HG02571 (cell line): ENCODE results near the gene RTN3.
A peak's percentile ranks its signal among the peaks of the same experiment; 100 is the strongest.
"Not testable (repeated sequence)": the region's sequence is repeated elsewhere in the genome, so short reads cannot be mapped to it uniquely, and the experiment has no call there.

Experiments
- ATAC-seq: cut with Tn5 transposase; IDR thresholded peaks from one replicate; pipeline ENCODE4 v1.9.1; 2021; ENCODE audit warnings: mild to moderate bottlenecking, moderate library complexity; ENCODE audit not compliant: unreplicated experiment

Gene RTN3

DNA sequence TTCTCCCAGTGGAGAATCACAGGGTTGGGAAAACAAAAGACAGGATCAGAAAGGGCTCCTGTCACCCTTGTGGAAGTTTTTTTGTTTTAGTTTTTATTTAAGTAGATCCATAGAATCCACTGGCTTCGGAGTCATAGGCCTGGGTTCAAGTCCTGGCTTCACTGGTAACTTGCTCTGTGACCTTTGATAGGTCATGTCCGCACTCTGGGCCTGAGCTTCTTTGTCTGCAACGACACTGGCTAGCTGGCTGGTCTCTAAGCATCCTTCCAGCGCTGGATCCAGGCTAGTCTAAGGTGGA lies 85.9 kb downstream of the RTN3 start:
- ATAC-seq: no peak

DNA sequence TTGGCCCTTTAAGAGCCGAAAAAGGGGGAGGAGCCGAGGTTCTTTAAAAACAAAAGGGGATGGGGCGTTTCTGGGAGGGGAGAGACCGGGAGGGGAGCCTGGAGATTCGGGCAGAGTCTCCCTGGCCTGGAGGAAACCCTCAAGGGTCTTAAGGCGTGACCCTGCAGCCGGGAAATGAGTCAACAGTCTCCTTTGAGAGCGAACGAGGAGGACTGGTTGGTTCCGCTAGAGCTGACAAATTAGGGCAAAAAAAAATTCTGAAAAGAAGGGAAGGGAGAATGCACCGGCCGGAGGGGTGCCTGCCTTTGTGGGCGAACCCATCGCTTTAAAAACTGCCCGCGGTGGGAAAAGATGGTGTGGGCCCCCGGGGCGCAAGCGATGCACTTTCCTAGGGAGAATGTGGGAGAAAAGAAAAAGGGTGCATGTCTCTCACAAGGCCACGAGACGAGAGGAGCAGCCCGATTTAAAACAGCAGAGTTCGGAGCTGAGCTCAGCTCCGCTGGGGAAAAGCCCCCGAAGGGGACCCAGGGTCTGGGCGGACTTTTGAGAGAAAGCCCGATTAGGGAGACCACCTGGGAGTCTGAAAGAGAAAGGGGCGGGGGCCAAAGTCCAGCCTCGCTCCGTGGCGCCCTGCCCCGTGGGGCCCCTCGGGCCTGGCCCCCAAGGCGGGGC lies 86.4 kb downstream of the RTN3 start:
- ATAC-seq: no peak

DNA sequence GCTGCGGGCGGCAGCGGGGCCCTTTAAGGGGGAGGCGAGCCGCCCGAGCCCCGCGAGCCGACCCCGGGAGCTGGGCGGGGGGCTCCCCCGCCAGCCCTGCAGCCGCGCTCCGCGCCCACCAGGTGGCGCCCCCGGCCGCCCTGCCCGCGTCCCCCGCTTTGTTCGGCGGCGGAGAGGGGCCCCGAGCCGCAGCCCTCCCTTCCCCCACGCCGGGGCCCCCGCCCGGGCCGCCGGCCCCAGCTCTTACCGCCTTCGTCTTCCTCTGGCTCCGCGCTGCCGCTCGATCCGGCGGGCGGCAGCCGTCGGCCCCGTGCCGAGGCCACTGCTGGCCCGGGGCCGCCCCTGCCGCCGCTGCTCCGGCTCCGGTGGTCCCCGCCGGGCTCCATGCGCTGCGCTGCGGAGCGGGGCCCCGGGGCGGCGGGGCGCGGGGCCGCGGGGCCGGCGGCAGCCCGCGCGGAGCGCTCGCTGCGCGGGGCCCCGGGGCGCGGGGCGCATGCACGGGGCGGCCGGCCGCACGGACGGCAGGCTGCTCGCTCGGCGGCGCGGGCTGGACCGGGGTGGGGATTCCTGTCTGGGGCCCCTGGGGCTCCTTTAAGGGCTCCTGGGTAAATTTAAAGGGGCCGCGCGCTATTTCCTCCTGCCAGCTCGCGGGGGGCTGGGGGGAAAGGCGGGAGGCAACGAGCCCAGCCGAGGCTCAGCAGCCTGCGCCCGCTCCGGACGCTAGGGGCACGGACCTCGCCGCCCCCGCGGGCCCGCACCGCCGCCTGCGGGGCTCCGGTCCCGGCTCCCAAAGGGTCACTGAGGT lies 87.1 kb downstream of the RTN3 start, which contains the start of gene ZFTA:
ZFTA (minus strand) TSS at position 539 of the 805 bp plus-strand sequence; CDS start at position 386, 153 bp downstream.
- ATAC-seq: peak; percentile 46

DNA sequence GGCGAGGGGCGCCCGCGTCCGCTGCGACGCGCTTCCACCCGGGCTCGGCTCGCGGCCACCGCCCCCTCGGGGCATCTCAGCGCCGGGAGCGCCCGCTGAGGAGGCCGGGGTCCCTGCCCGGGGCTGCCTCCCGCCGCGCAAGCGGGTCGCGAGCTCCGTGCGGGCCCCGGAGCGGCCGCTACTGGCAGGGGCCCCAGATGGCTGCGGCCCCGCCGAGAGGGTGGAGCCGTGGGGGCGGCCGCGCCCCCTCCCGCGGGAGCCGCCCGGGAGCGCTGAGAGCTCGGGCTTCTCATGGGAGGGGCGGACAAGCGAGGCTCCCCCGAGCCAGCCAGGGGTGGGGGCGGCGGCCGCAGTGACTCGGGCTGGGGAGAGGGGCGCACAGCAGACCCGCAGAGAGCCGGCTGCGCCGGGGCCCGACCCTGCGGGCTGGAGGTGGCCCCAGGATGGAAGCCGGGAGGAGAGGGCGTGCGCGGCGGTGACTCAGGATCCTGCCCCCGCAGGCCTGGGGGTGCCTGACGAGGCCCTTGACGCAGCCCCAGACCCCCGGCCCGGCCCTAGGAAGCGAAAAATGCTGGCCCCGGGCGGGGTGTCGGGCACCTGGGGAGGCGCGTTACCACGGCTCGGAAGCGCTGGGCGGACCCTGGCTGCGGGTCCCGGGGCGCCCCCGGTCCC lies 87.9 kb downstream of the RTN3 start:
- ATAC-seq: peak; percentile 38

DNA sequence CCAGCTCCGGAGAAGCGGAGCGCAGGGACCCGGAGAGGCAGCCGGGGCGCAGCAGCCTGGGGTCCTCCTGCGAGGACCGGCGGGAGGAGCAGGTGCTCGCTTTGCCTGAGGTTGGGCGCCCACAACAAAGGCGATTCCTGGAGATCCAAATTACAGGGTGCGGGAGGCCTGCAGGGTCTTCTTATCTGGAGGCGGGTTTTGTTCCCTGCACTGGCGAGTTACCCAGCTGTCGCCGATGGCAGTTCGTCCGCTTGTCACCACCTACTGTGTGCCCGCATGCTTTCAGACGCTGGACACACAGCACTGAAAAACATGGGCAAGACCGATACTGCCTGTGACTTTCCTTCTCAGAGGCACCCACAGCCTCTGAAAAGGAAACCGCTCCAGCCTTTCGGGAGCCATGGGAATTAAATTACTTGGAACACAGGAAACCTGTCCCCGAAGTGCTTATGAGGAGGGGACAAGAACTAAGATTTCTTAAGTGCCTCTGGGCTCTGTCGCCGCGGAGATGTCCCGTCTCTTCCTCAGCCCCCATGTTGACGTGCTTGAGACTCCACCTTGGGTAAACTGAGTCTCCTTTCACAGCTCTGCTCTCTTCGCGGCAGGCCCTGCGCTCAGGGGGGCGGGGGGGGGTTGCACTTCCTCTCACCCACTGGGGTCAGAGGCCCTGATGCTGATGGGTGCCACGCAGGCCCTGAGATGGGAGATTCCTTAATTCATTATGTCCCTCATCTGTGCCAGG lies 88.6 kb downstream of the RTN3 start:
- no peak for ATAC-seq

DNA sequence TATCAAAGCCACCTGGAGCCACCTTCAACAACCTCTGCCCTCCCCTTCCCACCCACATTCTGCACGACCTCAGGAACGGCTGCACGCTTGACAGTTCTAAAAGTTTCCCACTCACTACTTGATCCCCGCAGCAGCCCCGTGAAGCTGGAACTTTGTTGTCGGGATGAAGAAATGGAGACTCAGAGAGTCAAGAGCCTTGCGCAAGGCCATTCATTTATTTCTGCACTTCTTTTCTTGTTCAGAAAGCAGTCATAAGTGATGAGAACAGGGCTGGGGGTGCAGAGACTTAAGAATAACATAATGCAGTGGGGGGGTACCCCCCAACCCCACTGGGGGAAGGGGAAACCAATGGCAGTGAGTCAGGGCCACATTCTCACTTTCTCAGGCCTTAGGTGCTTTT lies 89.5 kb downstream of the RTN3 start:
- ATAC-seq: no peak

DNA sequence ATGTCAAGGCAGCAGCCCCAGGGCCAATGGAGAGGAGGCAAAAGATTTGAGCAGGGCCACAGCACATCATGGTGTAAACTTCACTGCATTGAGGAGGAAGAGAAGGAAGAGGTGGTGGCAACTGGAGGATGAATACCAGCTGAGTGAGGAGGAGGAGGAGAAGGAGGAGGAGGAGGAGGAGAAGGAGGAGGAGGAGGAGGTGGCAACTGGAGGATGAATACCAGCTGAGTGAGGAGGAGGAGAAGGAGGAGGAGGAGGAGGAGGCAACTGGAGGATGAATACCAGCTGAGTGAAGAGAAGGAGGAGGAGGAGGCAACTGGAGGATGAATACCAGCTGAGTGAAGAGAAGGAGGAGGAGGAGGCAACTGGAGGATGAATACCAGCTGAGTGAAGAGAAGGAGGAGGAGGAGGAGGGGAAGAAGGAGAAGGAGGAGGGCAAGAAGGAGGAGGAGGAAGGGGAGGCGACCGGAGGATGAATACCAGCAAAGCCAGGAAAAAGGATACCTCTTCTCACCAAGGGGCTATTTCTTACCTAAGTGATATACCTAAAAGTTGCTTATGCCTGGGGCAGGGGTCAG lies 90.5 kb downstream of the RTN3 start:
- ATAC-seq: not testable (repeated sequence)

DNA sequence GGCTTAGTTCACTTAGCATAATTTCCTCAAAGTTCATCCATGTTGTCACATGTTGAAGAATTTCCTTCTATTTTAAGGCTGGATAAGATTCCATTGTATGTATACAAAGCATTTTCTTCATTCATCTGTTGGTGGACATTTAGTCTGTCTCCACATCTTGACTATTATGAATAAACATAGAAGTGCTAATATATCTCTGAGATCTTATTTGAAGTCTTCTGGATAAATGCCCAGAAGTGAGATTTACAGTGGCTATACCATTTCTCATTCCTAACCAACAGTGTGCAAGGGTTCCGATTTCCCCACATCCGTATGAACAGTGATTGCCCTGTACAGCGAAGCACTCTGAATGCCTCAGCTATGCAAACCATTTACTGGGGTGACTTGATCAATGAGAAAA lies 93.9 kb downstream of the RTN3 start:
- no peak for ATAC-seq

DNA sequence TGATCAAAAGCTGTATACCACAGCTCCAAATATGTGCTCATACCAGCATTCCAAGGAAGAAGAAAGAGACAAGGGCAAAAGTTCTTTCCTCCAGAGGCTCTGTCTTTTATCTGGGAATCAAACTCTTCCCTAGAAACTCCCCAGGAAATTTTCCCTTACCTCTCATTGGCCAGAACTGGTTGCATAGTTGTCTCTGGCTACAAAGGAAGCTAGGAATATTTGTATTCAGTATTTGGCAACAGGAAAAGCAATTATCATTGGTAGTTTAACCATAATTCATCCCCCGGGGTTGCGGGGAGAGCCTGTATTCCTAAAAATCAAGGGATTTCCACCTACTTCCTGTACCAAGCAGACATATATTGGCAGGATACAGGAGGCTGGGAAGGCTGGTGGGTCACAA lies 97.7 kb downstream of the RTN3 start:
- ATAC-seq: no peak

DNA sequence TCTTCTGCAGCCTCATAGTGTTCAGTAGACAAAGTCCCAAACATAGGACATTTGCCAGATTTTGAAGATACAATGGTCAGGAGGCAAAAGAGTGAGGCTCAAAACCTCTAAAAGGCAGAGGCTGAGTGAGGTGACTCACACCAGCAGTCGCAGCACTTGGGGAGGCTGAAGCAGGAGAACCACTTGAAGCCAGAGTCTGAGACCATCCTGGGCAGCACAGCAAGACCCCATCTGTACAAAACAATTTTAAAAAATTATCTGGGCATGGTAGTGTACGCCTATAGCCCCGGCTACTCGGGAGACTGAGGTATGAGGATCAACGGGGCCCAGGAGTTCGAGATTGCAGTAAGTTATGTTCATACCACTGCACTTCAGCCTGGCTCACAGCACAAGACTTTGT lies 101.4 kb downstream of the RTN3 start:
- no peak for ATAC-seq

DNA sequence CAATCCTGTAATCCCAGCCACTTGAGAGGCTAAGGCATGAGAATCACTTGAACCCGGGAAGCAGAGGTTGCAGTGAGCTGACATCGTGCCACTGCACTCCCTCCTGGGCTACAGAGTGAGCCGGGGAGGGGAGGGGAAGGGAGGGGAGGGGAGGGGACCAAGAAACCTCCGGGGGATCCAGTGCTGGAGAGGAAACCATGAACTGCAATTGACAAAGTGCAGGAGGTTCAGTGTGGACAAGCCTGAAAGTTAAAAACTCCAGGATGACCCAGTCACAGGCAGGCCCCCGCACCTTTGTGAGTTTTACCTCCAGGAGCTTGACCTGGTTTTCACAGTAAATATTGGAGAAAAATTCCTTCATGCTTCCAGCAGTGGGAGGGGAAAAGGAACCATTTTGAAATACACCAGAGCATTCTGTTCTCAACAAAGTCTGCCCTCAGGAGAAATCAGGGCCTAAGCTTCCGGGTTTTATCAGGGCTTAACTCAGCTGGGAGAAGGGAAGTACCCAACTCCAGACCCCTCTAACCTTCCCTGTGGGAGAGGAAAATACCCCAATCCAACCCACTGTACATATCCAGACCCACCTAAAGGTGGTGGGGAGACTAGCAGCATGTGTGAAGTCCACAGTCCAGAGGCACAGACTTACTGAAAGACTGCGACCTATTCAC lies 102.8 kb downstream of the RTN3 start:
- ATAC-seq: no peak

DNA sequence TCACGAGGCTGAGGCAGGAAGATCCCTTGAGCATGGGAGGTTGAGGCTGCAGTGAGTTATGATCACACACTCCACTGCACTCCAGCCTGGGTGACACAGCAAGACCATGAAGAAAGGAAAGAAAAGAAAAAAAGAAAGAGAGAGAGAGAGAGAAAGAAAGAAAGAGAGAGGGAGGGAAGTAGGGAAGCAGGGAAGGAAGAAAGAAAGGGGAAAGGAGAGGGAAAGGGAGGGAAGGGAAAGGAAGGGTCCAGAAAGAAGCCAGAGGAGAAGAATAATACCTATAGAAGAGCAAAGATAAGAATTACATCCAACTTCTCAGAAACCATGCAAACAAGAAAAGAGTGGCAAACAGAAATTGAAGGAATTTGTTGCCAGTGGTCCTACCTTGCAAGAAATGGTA lies 104.5 kb downstream of the RTN3 start:
- ATAC-seq: no peak

DNA sequence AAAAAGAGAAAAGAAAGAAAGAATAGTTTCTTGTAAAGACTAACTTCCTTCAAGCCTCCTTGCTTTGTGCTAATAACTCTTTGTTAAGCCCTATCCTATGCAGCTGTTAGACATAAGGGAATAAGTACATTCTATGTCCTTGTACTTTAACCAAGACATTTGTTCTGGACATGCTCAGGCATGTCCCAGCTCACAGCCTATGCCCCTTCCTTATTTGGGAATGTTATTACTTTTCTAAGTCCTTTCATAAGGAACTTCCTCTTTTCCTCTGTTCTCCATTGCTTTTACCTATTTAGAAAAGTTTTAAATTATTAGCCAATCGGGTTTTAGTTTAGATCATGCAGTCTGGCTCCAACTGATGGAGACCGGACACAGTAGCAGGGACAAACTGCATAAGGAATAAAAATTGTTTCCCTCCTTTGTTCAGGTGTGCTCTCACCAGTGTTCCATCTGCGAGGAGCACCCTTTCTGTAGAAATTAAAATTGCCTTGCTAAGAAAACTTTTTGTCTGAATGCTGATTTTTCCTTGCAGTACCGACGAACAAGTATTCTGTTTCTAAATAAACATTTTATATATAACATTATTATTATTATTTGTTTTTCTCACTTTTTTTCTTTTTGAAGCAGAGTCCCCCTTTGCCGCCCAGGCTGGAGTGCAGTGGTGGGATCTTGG lies 110.3 kb downstream of the RTN3 start:
- ATAC-seq: no peak

DNA sequence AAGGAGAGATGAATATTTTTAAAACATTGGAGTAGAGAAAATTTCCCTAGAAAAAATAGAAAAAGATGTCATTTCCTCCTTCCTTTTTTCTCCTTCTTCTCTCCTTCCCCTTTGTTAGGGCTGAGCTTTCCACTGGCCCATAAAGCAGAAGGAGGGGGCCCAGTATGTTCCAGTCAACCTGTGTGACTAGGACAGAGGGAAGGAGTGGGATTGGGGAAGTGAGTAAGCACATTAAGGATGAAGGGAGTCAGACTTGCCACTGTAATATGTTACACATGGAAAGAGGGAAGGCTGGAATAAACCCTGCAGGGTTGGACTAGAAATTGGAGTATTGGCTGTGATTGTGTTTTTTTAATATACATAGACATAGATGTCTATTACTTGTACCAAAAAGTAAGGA lies 111.9 kb downstream of the RTN3 start:
- no peak for ATAC-seq

DNA sequence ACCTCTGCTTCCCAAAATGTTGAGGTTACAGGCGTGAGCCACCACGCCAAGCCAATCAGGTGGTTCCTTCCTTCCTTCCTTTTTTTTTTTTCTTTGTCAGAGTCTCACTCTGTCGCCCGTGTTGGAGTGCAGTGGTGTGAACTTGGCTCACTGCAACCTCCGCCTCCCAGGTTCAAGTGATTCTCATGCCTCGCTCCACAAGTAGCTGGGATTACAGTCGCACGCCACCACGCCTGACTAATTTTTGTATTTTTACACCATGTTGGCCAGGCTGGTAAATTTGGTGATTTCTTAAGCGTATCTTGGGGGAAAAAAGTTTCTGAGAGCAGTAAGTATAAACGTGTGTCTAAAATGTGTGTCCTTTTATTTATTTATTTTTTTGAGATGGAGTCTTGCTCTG lies 113.8 kb downstream of the RTN3 start:
- ATAC-seq: no peak

DNA sequence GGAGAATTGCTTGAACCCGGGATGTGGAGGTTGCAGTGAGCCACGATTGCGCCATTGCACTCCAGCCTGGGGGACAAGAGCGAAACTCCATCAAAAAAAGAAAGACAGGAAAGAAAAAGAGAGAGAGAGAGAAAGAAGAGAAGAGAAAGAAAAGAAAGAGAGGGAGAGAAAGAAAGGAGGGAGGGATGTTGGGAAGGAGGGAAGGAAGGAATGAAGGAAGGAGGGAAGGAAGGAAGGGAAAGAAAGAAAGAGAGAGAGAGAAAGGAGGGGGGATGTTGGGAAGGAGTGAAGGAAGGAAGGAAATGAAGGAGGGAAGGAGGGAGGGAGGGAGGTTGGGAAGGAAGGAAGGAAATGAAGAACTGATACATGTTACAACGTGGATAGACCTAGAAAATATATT lies 119.6 kb downstream of the RTN3 start:
- ATAC-seq: no peak

DNA sequence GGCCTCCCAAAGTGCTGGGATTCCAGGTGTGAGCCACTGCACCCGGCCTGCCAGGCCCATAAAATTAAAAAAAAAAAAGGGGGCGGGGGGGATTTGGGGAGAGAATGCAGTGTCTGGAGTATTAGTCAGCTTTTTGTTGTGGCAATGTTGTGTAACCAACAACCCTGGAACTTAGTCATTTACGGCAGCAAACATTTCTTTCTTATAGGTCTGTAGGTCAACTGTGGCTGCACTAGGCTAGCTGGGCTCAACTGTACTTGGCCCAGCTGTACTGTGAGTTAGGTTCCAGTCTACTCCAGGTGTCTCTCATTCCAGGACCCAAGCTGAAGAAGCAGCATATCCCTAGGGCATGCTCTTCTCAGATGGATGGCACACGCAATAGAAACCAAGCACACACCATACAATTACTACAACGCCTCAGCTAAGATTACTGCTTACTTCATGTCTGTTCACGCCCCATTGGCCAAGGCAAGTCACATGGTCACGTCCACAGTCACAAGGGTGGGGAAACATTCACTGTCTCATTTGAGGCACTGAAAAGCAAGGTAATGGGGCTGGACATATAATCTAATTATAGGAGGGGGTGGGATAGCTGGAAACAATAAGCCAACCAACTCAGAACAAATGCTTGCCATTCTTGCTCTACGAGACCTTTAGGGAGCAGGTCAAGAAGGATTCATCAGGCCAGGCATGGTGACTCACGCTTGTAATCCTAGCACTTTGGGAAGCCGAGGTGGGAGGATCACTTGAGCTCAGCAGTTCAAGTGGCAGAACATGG lies 121.5 kb downstream of the RTN3 start:
- ATAC-seq: no peak

DNA sequence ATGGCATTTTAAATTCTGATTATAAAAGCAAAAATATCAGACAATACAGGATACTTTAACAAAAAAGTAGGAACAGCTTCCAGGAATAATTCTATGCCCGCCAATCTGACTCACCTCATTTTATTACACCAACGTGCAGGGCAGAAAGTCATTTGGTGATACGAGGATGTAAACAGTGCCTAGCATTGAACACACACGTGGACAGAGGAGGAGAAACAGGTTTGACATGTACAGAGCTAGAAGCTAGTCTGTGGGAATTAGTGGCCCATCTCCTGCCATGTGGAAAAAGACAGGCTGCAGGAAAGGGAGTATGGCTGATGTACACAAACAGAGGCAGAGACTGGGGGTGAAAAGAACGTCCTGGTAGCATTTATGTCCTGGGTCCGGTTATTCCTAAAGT lies 123.0 kb downstream of the RTN3 start:
- no peak for ATAC-seq

DNA sequence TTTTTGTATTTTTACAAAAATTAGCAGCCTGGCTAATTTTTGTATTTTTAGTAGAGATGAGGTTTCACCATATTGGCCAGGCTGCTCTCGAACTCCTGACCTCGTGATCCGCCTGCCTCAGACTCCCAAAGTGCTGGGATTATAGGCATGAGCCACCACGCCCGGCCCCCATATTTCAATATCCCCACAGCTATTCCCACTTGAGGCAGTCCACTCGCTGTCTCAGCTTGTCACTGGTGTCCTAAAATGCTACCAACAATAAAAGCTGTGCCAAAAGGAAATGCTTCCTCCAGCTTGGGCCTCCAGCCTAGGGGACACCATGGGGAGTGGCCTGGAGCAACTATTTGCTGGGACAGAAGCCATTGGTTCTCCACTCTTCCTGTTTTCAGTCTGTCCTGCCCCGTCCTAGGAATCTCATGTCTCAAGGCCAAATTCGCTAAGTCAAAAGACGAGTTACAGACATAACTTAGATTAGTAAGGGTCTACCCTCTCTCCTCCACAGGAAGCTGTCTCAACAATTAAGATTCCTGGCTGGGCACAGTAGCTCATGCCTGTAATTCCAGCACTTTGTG lies 124.6 kb downstream of the RTN3 start:
- no peak for ATAC-seq
